Left colon (tissue), 2 donors: ENCODE results near the gene MARS1. TPM values are rescaled to one million over a fixed set of nuclear protein-coding genes. Genes with fewer than 3 reads are reported as not detected.

Experiments used
- ATAC-seq: fragments of 200-7000 bp; cut with Tn5 transposase; one replicate; pipeline ENCODE4 v1.9.1; 2020; ENCODE audit warnings: mild to moderate bottlenecking, moderate library complexity
- DNase-seq, 2 donors: peaks; one replicate each; pipeline ENCODE4 v3.0.0-alpha.2; 2020
- intact Hi-C, 2 donors: fragments of 100-400 bp; cut with DNase I in 1 of 2; cut with micrococcal nuclease in 1 of 2; formaldehyde crosslinking; loops; one replicate each; pipeline versions ENCODE4 v1.11.2 to v1.14.0; 2022; cut with DNase I, micrococcal nuclease
- total RNA-seq, 2 donors: library from RNA; stranded (reverse); fragmentation: NEBNext Ultra II Directional; extraction: Animal tissue kit (Norgen Biotek cat#: 25700); gene quantifications; one replicate each; pipeline ENCODE4 v1.2.1, GENCODE V29; 2021
- donor health status: DM: no; HTN: no; CAD: no.
- donor health status: DM: yes; HTN: yes; CAD: no.

The MARS1 gene
- total RNA-seq, 2 donors from 2014 or later = 89.3 to 125 TPM

GRCh38 chr12:57455374-57456144, 32.3 kb upstream of the MARS1 start:
- ATAC-seq = peak; percentile 27
- no peak for DNase-seq
- intact Hi-C loops = no loop called here

- intact Hi-C loops = no loop called here
- peak; percentile 26 for ATAC-seq
Measured at GRCh38 chr12:57456145-57456700, 31.6 kb upstream of the MARS1 start.

GRCh38 chr12:57456737-57457490, 31.0 kb upstream of the MARS1 start:
- DNase-seq (no peak), ATAC-seq (no peak)
- intact Hi-C loops = no loop called here

More at GRCh38 chr12:57456145-57456700, 31.6 kb upstream of the MARS1 start:
- DNase-seq = peak in 1 of 2 donors; percentile 48

GRCh38 chr12:57458665-57459054, 29.2 kb upstream of the MARS1 start:
- intact Hi-C loops = no loop called here
- no peak for DNase-seq
- no peak for ATAC-seq

GRCh38 chr12:57459055-57459749, 28.7 kb upstream of the MARS1 start:
- intact Hi-C loops = no loop called here
- ATAC-seq (peak; percentile 71), DNase-seq (peak; percentile 91 to 95)

GRCh38 chr12:57459750-57460467, 28.0 kb upstream of the MARS1 start, which contains the start of gene GLI1:
Gene GLI1 (plus strand): TSS chr12:57459785. CDS start chr12:57463692, 3,907 bp downstream.
- ATAC-seq (peak; percentile 0), DNase-seq (no peak)
- intact Hi-C loops = no loop called here

GRCh38 chr12:57460468-57460784, 27.4 kb upstream of the MARS1 start:
- ATAC-seq = no peak

GRCh38 chr12:57460841-57461275, 27.0 kb upstream of the MARS1 start:
- DNase-seq (no peak), ATAC-seq (no peak)

More at GRCh38 chr12:57460468-57460784, 27.4 kb upstream of the MARS1 start:
- no peak for DNase-seq
- intact Hi-C loops = no loop called here

GRCh38 chr12:57461276-57461916, 26.5 kb upstream of the MARS1 start:
- intact Hi-C loops = no loop called here
- DNase-seq = peak; percentile 73 to 75
- ATAC-seq = peak; percentile 10

More at GRCh38 chr12:57460841-57461275, 27.0 kb upstream of the MARS1 start:
- intact Hi-C loops = no loop called here

- intact Hi-C loops = no loop called here
- no peak for DNase-seq
- ATAC-seq = no peak
Measured at GRCh38 chr12:57461917-57462250, 26.0 kb upstream of the MARS1 start.

- ATAC-seq (peak; percentile 73), DNase-seq (peak; percentile 87)
- intact Hi-C loops = no loop called here
Measured at GRCh38 chr12:57462251-57462911, 25.5 kb upstream of the MARS1 start.

- no peak for ATAC-seq
Measured at GRCh38 chr12:57462912-57463253, 25.0 kb upstream of the MARS1 start.

GRCh38 chr12:57464569-57464968, 23.3 kb upstream of the MARS1 start:
- ATAC-seq = no peak
- no peak for DNase-seq
- intact Hi-C loops = no loop called here

More at GRCh38 chr12:57462912-57463253, 25.0 kb upstream of the MARS1 start:
- intact Hi-C loops = no loop called here
- no peak for DNase-seq

GRCh38 chr12:57465030-57465746, 22.7 kb upstream of the MARS1 start:
- no peak for ATAC-seq
- DNase-seq = no peak
- intact Hi-C loops = no loop called here

- intact Hi-C loops = no loop called here
- DNase-seq (no peak), ATAC-seq (no peak)
Measured at GRCh38 chr12:57465747-57466505, 21.9 kb upstream of the MARS1 start.

- no peak for ATAC-seq
- intact Hi-C loops = no loop called here
Measured at GRCh38 chr12:57467212-57467874, 20.5 kb upstream of the MARS1 start.

More at GRCh38 chr12:57467212-57467874, 20.5 kb upstream of the MARS1 start:
- no peak for DNase-seq
